Suprapubic skin (tissue), 4 donors: Measurements from ENCODE around the gene PLA2G3.

Source experiments
- CTCF ChIP-seq, 2 donors: fragments of 200-600 bp in 1 of 2; fragments of 450-650 bp in 1 of 2; sonication (generic) in 1 of 2; IDR thresholded peaks; one replicate each; pipeline ENCODE4 v1.5.1; 2016 to 2019; ENCODE audit warnings: antibody characterized with exemption in 2 of 2, mild to moderate bottlenecking in 1 of 2, moderate library complexity in 1 of 2
- POLR2A ChIP-seq, 2 donors: fragments of 450-650 bp; IDR thresholded peaks; one replicate each; pipeline ENCODE4 v1.6.1; 2017; ENCODE audit warnings: antibody characterized with exemption in 2 of 2, mild to moderate bottlenecking in 2 of 2, moderate library complexity in 2 of 2
- POLR2AphosphoS5 ChIP-seq, 3 donors: sonication (generic); formaldehyde crosslinking; IDR thresholded peaks; one replicate each; pipeline ENCODE4 v1.6.1; 2017; ENCODE audit warnings: antibody characterized with exemption in 3 of 3

- TF ChIP-seq CTCF (IDR thresholded peaks at IDR 0.05) (no peak), POLR2A (IDR thresholded peaks at IDR 0.05) (no peak), POLR2AphosphoS5 (IDR thresholded peaks at IDR 0.05) (no peak)
These were observed 37.3 kb upstream of the PLA2G3 start for GRCh38 chr22:31177420-31178162.
